Fibroblast of peridontal ligament (primary cell): ENCODE data around the gene N4BP2L2.

Experiments used
- DNase-seq: peaks from one replicate; pipeline ENCODE4 v3.0.0-alpha.2; 2010; ENCODE audit errors: extremely low read depth

Gene N4BP2L2

DNA sequence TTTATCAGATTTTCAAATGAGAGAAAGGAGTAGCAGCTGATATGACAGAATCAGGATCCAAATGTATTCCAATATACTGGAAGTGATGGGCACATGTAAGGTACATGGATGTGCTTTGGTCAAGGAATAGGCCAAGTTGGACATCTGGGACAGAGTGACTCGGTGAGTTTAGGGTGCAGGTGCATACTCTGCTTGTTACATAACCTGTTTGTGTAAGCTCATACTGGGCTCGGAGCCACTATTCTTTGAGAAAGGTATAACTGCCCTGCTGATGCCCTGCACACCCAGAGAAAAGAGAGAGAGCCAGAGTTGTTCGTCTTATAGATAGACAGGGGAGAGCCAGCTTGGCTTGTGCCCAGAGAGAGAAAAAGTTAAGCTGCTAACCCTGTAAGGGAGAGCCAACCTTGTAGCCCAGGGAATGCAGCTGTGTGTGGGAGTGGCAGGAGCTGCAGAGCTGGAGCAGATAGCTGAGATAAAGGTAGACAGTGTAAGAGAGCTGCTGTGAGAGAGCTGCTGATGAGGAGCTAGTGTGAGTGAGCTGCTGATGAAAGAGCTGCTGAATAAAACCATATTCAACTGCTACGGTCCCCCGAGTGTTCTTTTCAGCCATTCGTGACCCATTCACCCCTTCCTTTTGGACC is 70.0 kb downstream of the N4BP2L2 start:
- DNase-seq = no peak

DNA sequence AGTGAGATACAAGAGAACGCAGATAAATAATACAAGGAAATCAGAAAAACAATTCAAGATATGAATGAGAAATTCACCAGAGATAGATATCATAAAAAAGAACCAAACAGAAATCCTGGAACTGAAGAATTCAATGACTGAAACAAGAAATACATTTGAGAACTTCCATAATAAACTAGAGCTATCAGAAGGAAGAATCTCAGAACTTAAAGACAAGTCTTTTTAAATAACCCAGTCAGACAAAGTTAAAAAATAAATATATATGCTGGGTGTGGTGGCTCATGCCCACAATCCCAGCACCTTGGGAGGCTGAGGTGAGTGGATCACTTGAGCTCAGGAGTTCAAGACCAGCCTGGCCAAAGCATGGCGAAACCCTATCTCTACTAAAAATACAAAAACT is 82.0 kb downstream of the N4BP2L2 start:
- DNase-seq = no peak

GRCh38 chr13:32455594-32455903 is 83.0 kb downstream of the N4BP2L2 start:
- no peak for DNase-seq

GRCh38 chr13:32454886-32455593 is 83.6 kb downstream of the N4BP2L2 start:
- DNase-seq = no peak

- no peak for DNase-seq
Measured at GRCh38 chr13:32453981-32454380, 84.6 kb downstream of the N4BP2L2 start.

DNA sequence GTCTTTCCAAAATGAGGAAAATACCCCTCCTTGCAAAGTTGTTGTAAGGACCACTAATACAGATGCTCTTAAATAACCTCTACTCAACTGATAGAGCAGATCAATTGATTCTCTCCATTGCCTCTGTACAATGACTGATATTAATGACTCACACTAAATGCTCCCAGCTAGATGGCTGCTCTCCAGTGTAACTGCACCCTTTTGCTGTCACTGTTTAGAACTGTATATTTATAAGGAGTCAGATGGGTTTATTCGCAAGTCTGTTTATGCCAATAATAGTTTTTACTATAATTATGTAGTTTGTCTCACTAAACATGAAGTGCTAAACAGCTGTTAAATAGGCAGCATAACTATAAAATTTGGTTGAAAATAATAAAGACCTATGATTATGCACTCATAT is 89.6 kb downstream of the N4BP2L2 start:
- DNase-seq = no peak

GRCh38 chr13:32447894-32448623 is 90.5 kb downstream of the N4BP2L2 start:
- DNase-seq = no peak

DNA sequence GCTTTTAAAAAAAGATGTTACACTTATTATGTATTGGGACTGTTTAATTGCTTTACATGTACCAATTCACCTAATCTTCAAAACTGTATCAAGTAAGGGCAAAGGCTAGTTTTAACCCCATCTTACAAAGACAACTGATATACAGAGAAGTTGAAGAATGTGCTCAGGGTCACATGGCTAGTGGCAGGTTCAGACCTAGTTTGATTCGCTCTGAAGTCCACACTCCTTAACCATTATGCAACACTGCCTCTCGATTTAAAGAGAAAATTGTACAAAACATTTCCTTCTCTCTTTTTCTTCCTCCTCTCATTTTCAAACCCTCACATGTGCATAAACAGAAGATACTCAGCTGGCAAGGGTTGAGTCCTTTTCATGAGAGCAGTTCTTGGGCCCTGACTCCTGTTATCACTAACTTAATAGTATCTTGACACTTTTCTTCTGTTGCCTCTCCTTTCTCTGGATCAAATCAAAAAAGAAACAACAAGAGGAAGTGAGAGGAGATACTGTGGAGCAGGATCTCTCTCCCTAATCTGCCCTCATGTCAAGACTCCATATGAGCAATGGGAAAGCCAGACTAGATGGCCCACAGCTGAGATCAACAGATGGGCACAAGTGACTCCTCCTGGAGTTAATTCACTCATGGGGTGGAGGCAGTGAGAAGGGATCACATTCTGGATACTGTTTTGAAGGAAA is 91.7 kb downstream of the N4BP2L2 start:
- no peak for DNase-seq

- no peak for DNase-seq
Measured at GRCh38 chr13:32446220-32446619, 92.4 kb downstream of the N4BP2L2 start.

DNA sequence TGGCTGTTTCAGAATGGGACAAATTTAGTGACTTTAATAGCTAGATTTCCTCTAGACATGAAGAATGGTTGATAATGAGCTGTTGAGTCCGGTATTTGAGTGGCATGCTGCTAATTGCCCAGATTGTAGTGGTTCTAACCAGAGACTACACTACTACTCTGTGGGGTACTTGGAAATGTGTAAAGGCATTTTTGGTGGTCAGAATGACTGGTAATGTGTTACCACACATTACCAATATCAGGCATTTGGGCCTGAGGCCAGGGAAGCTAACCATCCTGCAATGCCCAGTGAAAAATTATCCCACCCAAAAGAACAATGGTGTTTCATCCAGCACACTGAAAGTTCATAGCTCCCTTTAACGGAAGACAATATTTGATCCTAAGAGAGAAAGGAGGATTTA is 93.1 kb downstream of the N4BP2L2 start:
- no peak for DNase-seq

DNA sequence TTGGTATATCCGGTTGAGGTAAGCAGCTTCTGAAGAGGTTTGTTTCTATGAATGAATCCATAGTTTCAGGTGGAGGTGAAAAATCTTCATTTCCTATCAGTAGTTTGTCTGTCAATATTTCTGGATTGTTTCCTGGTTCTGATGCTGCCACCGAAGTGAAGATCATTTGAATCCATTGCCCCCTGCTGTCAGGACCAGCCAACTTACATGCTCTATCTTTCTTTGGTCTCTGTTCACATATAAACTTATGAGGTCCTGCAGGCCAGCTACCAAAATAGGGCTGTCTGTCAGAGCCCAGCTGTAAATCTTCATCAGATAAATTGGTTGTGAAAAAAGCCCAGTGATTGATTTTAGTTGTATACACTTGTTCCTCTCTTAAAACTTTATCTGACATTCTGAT is 95.5 kb downstream of the N4BP2L2 start:
- DNase-seq = peak; percentile 40

DNA sequence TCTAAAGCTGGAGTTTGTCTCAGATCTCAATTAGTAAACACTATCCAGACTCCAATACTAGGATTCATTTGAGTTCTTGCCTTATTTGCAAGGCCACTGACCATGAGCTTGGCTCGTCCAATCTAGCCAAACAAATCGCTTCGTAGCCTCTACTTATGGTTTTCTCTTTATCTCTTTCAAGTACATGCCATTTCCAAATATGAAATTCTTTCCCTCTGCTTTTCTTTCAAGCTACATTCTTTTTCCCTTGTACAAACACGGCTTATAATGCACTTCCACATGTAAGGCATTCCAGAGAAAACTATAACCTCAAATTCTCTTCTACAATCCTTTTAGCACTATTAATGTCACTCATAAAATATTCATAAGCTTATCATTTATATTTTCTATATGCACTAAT is 99.7 kb downstream of the N4BP2L2 start:
- no peak for DNase-seq

DNA sequence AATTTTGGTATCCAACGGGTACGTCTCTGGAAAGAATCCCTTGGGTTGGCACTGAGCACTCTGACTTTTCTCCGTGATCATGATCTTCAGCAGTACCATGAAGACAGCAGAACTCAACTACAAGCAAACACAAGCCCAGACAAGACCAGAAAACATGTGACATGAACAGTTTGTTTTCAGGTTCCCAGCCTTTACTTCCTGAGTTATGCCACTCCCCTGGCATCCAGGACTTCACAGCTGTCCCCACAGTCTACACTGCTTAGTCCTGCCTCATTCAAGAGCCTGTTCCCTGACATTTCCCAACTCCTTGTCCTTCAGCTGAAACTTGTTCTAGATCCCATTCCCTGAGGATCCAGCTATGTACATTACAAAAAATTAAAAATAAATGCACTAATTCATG is 105.7 kb downstream of the N4BP2L2 start:
- no peak for DNase-seq

- DNase-seq = no peak
Measured at GRCh38 chr13:32431361-32431760, 107.2 kb downstream of the N4BP2L2 start.

DNA sequence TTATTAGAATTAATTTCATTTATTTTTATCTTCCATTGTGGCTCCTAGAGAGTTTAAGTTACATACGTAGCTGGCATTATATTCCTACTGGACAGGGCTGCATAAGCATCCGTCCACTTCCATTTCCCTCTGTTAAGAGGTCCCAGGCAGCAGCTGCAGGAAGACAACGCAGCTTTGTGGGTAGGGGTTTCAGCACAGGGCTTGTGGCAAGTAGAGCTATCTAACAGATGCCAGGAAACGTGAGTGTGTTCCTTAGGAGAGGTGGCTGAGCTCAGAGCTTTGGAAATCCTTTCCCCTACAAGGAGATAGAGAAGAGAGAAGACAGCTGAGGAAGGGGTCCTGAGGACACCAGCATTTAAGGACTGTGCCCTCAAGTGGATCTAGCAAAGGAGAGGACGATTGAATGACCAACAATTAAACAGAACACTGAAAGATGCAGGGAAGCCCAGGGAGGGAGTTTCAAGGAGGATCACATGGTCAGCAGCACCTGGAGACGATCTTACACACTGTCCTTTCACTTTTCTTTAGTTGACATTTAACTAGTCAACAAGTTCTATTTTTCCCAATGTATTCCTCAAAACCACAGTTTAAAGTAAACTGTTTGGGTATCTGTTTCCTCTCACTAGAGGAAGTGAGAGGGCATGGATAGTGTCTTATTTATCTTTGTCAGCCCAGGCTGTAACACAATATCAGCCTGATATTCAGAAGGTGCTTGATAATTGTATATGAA is 108.4 kb downstream of the N4BP2L2 start:
- DNase-seq = no peak

DNA sequence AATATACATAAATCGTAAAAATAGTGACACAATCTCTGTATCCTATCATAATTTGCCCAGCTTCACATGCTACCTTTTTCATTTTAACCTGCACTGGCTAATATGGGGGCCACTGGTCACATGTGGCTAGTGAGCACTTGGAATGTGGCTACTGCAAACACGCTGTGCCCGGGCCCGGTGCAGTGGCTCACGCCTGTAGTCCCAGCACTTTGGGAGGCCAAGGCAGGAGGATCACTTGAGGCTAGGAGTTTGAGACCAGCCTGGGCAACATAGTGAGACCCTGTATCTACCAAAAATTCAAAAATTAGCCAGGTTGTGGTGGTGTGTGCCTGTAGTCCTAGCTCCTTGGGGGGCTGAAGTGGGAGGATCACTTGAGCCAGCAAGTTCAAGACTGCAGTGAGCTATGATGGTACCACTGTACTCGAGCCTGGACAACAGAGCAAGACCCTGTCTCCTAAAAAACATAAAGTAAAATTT is 109.1 kb downstream of the N4BP2L2 start:
- no peak for DNase-seq

DNA sequence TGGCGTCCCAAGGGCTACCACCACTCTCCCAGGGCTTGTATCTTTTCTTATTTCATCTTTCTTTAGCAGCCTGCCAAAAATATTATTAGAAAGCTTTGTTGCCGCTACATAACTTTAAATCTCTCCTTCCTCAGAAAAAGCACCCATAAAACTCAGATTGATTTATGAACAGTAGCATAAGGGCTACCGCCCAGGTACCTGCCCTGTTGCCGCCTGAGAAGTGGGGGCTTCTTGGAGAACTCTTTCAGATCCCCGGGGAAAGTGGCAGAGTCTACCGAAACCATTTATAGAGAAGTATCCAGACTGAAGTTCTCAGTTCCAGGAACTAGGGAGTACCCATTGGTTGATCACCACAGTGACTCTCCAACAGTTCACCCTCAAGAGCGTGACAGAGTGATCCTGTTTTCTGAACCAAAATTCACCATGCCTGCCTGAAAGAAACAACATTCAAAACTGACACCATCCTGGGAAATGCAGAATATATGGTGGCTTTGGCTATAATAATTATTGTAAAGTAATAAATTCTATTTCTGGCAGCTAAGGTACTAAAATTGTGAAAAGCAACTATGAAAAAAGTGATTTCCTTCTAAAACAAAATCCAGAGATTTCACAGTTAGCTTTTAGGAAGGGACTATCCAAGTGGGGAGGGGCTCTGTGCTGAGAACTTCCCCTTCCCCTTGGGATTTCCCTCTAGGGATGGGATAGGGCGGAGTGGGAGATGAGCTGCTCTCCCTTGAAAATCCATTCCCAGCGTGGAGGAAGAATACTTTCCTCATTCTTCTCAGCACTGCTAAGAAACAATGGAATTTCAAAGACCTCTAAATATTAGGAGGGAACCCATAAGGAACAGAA is 109.8 kb downstream of the N4BP2L2 start:
- DNase-seq = no peak

DNA sequence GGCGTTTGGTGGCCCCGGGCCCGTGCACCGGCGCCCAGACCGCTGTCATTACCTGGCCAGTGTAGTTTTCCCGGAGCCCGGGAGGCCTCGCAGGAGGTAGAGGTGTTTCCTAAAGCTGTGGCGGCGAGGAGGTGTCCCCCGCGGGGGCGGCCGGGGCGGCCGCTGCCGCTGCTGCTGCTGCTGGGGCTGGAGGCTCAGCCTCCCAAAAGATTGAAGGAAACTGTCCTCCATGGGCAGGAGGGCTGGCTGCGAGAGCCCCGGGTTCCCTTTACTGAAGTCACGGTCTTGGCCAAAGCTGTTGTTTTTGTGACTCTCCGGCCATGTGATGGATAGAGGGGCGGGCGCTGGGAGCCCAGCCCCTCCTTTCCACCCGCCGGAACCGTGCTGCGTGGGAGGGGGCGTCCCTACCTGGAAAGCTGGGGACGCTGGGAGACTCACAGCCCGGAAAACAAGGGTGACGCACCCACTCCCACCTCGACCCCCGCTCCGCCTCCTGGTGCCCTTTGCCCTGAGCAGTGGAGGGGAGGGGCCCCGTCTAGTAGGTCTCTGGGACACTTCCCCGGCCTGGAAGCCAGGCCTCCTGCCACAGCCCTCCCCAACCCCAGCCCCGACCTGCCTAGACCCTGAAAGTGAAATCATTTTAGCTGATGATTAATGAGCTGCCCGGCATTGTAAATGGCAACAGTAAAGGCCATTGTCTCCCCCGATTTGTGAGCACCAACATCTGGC is 110.6 kb downstream of the N4BP2L2 start, which contains the start of gene N4BP2L1:
TSS of gene N4BP2L1 (minus strand) at position 279 of the 729 bp plus-strand sequence. CDS start at position 231, 48 bp downstream.
- DNase-seq = peak; percentile 41

DNA sequence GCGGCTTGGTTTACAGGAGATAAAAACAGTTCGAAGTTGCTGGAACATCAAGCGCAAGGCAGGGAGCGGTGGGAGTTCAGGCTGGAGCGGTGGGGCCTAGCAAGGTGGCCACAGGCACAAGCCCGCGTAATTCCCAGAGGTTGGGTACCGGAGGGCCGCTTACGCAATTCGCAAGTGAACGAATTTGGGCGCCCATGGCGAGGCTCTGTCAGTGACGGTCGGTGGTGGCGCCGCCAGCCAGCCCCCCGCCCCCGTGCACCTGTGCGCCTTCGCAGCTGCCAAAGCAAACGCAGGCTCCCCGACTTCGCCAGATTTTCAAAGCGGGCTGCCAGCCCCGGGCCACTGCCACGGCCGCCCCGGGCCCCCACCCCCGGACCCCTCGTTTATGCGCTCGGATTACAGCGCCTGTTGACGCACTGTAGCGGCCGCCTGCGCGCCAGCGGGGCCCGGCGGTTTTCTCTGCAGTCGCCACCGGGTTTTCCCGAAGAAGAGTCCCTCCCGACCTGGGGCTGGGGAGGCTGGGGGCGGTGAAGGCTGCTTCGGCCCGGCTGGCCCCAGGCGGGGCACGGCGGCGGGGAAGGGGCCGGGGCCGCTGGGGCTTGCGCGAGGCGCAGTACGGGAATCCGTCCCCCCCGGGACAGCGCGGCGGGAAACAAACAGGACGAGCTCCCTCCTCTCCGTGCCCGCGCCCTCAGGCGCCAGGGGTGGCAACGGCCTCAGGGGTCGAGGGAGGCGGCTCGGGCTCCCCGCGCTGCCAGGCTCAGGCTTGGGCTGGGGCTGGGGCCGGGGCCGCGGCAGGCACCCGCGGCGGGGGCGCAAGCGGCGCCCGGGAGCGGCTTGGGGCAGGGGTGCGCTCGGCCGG is 111.4 kb downstream of the N4BP2L2 start:
- no peak for DNase-seq
